ENCODE results near the gene AGBL1.

DNA sequence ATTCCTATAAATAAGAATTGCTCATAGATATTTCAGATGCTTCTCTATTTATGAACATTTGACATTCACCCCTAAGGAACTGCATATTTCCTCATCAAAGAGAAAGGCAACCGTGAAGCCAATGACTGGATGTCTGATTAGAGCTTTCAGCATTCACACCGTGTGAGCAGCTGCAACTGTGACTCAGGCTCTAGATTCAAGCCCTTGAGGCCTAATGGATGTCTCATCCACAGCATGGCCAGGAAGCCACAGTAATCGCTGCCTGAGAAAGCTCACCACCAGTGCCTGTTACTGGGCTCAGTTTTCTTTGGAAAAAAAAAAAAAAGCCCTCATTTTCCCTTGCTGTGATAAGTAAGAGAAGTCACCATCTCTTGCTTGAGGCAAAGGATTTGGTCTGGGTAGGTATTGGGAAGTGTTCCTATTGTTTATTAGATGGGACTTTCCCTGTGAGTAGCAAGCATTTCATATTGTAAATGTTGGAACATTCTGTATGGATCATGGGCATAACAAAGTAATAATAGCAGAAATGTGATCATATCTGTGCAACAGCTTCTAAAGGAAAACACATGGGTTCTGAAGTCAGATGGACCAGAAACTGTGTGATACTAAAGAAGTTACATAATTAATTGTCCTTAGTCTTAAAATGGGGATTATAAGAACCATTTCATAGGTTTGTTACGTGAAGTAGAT lies 783.7 kb downstream of the AGBL1 start:
- TF ChIP-seq, protein P1, sequence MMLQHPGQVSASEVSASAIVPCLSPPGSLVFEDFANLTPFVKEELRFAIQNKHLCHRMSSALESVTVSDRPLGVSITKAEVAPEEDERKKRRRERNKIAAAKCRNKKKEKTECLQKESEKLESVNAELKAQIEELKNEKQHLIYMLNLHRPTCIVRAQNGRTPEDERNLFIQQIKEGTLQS (IDR thresholded peaks at IDR 0.05): no peak
- TF ChIP-seq, protein P2, sequence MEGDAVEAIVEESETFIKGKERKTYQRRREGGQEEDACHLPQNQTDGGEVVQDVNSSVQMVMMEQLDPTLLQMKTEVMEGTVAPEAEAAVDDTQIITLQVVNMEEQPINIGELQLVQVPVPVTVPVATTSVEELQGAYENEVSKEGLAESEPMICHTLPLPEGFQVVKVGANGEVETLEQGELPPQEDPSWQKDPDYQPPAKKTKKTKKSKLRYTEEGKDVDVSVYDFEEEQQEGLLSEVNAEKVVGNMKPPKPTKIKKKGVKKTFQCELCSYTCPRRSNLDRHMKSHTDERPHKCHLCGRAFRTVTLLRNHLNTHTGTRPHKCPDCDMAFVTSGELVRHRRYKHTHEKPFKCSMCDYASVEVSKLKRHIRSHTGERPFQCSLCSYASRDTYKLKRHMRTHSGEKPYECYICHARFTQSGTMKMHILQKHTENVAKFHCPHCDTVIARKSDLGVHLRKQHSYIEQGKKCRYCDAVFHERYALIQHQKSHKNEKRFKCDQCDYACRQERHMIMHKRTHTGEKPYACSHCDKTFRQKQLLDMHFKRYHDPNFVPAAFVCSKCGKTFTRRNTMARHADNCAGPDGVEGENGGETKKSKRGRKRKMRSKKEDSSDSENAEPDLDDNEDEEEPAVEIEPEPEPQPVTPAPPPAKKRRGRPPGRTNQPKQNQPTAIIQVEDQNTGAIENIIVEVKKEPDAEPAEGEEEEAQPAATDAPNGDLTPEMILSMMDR (IDR thresholded peaks at IDR 0.05; ENCODE audit: low read depth, low read length, missing input control): no peak
- TF ChIP-seq, protein P3, sequence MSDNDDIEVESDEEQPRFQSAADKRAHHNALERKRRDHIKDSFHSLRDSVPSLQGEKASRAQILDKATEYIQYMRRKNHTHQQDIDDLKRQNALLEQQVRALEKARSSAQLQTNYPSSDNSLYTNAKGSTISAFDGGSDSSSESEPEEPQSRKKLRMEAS (IDR thresholded peaks at IDR 0.05): no peak
- TF ChIP-seq YY1 (IDR thresholded peaks at IDR 0.05): no peak
- no peak for TF ChIP-seq TAF1 (conservative IDR thresholded peaks at IDR 0.05)
- TF ChIP-seq RAD21 (IDR thresholded peaks at IDR 0.05): no peak
- TF ChIP-seq GABPA (IDR thresholded peaks at IDR 0.05 in 1 of 2, conservative IDR thresholded peaks at IDR 0.05 in 1 of 2): no peak
- TF ChIP-seq, protein P4, sequence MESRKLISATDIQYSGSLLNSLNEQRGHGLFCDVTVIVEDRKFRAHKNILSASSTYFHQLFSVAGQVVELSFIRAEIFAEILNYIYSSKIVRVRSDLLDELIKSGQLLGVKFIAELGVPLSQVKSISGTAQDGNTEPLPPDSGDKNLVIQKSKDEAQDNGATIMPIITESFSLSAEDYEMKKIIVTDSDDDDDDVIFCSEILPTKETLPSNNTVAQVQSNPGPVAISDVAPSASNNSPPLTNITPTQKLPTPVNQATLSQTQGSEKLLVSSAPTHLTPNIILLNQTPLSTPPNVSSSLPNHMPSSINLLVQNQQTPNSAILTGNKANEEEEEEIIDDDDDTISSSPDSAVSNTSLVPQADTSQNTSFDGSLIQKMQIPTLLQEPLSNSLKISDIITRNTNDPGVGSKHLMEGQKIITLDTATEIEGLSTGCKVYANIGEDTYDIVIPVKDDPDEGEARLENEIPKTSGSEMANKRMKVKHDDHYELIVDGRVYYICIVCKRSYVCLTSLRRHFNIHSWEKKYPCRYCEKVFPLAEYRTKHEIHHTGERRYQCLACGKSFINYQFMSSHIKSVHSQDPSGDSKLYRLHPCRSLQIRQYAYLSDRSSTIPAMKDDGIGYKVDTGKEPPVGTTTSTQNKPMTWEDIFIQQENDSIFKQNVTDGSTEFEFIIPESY (IDR thresholded peaks at IDR 0.05): no peak
- no peak for TF ChIP-seq RXRA (IDR thresholded peaks at IDR 0.05)
- TF ChIP-seq SP1 (IDR thresholded peaks at IDR 0.05): no peak
- no peak for TF ChIP-seq HNF4G (IDR thresholded peaks at IDR 0.05)
- TF ChIP-seq JUND (IDR thresholded peaks at IDR 0.05): no peak
